ENCODE results near the gene SPAG5.

SPAG5 gene

GRCh38 chr17:28598799-28599310 lies at the start of gene SPAG5:
Gene SPAG5, minus strand, starts transcription at chr17:28599025. Its CDS starts 79 bp downstream, at chr17:28598946.
- H3K4me3 ChIP-seq (ENCODE audit: low read depth, low read length): peak within 1 kb of the TSS; percentile 85
- peak; percentile 82 for DNase-seq (ENCODE audit: low read depth)
- TF ChIP-seq, protein P1, sequence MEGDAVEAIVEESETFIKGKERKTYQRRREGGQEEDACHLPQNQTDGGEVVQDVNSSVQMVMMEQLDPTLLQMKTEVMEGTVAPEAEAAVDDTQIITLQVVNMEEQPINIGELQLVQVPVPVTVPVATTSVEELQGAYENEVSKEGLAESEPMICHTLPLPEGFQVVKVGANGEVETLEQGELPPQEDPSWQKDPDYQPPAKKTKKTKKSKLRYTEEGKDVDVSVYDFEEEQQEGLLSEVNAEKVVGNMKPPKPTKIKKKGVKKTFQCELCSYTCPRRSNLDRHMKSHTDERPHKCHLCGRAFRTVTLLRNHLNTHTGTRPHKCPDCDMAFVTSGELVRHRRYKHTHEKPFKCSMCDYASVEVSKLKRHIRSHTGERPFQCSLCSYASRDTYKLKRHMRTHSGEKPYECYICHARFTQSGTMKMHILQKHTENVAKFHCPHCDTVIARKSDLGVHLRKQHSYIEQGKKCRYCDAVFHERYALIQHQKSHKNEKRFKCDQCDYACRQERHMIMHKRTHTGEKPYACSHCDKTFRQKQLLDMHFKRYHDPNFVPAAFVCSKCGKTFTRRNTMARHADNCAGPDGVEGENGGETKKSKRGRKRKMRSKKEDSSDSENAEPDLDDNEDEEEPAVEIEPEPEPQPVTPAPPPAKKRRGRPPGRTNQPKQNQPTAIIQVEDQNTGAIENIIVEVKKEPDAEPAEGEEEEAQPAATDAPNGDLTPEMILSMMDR (IDR thresholded peaks at IDR 0.05; ENCODE audit: low read depth, low read length, missing control alignments): no peak

DNA sequence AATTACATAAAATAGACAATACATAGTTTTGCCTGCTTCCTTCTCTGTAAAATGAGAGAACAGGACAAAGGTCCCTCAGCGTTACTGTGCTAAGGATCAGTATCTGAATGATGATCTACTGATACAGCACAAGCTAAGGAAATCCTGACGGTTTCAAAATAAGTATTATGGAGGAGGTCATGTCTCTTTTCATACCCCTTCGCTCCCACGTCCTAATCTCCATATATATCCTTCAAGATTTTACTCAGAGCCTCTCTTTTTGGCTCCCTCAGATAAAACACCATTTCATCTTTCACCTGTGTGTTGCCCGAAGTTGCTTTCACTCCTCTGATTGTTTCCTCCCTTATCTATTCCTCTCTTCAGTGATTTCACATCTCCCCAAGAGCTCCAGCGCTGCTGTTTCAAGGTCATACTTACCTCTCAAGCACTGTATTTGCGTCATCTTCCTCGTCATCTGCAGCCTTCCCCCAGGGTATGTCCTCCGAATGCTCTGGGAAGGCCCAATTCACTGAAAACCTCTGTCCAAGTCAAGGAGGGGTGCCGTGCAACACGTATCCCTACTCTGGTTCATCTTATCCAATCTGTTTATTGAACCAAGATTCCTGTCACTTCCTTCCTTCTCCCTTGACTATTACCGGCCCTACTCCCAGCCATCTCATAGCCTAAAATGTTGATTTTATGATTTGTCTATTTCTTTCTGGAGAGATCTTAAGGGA lies 47.4 kb upstream of the SPAG5 start:
- TF ChIP-seq, protein P1 (IDR thresholded peaks at IDR 0.05; ENCODE audit: low read depth, low read length, missing control alignments): no peak
- no peak for DNase-seq (ENCODE audit: low read depth)
- H3K4me3 ChIP-seq (ENCODE audit: low read depth, low read length): no peak overlapping the region; the same call in 1 of the 2 replicates

- TF ChIP-seq, protein P1 (IDR thresholded peaks at IDR 0.05; ENCODE audit: low read depth, low read length, missing control alignments): no peak
- peak overlapping the region; percentile 70 for H3K4me3 ChIP-seq (ENCODE audit: low read depth, low read length)
- DNase-seq (ENCODE audit: low read depth): no peak
Observed at GRCh38 chr17:28645576-28645939, 46.7 kb upstream of the SPAG5 start.

DNA sequence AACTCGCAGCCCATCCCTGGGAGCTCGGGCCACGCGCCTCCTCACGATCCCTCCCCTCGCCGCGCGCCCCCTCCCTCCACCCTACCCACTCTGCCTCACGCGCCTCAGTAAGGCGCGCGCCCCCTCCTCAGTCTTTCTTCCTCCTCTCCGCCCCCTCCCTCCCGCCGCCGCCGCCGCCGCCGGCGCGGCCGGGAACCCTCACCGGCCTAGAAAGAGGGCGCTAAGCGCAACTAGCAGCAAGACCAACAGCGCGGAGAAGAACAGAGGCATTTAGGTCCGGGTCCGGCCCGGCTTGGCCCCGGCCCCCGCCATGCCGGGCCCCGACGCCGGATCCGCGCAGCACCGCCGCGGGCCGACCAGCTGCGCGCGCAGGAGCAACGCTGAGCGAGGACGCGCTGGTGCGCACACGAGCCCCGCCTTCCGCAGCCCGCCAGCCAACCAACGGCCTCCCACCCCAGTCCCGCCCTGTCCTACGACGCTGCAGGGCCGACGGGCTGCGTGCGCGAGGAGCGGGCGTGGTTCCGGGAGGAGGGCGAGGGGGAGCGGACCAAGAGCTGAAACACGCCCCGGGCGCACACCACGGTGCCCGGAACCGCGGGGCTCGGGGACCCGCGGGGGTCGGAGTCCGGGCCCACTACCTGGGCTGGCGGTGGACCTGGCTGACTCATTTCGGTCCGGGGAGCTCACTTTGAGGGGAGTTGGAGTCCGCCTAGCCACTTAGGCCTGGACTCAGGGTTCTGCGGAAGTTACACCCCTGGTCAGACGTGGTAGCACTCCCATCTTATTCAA lies 46.2 kb upstream of the SPAG5 start, which contains the start of gene BLTP2:
Gene BLTP2 (minus strand): TSS at position 372 of the 789 bp plus-strand sequence. CDS start 102 bp downstream, at position 270.
- DNase-seq (ENCODE audit: low read depth): peak; percentile 84
- TF ChIP-seq, protein P1 (IDR thresholded peaks at IDR 0.05; ENCODE audit: low read depth, low read length, missing control alignments): no peak
- H3K4me3 ChIP-seq (ENCODE audit: low read depth, low read length): peak within 1 kb of the TSS; percentile 70

GRCh38 chr17:28643983-28644786 lies 45.4 kb upstream of the SPAG5 start:
- peak overlapping the region; percentile 70 for H3K4me3 ChIP-seq (ENCODE audit: low read depth, low read length)
- TF ChIP-seq, protein P1 (IDR thresholded peaks at IDR 0.05; ENCODE audit: low read depth, low read length, missing control alignments): peak; percentile 68
- DNase-seq (ENCODE audit: low read depth): peak; percentile 37

GRCh38 chr17:28641579-28641978 lies 42.8 kb upstream of the SPAG5 start:
- no peak for DNase-seq (ENCODE audit: low read depth)
- no peak overlapping the region for H3K4me3 ChIP-seq (ENCODE audit: low read depth, low read length)
- TF ChIP-seq, protein P1 (IDR thresholded peaks at IDR 0.05; ENCODE audit: low read depth, low read length, missing control alignments): no peak
